ENCODE measurements around the gene TSR1. TPM values are rescaled to one million over a fixed set of nuclear protein-coding genes. Genes with fewer than 3 reads are reported as not detected.
"Not testable (repeated sequence)": the region's sequence is repeated elsewhere in the genome, so short reads cannot be mapped to it uniquely, and the experiment has no call there.

The TSR1 gene
- total RNA-seq, 1 donor from 2014 or later = 54.8 TPM

- H3K4me3 ChIP-seq (ENCODE audit: low read depth, low read length) = no peak overlapping the region
- no peak for DNase-seq (ENCODE audit: low read depth)
- no peak for TF ChIP-seq CTCF (conservative IDR thresholded peaks at IDR 0.05; ENCODE audit: low read depth, low read length)
Observed at GRCh38 chr17:2331303-2331702, 5.0 kb downstream of the TSR1 start.

- no peak for DNase-seq (ENCODE audit: low read depth)
- H3K4me3 ChIP-seq (ENCODE audit: low read depth, low read length) = no peak overlapping the region
- no peak for TF ChIP-seq CTCF (conservative IDR thresholded peaks at IDR 0.05; ENCODE audit: low read depth, low read length)
Observed at GRCh38 chr17:2323629-2324314, 12.5 kb downstream of the TSR1 start.

GRCh38 chr17:2321399-2321798, 14.9 kb downstream of the TSR1 start:
- no peak for DNase-seq (ENCODE audit: low read depth)
- no peak overlapping the region for H3K4me3 ChIP-seq (ENCODE audit: low read depth, low read length)
- TF ChIP-seq CTCF (conservative IDR thresholded peaks at IDR 0.05; ENCODE audit: low read depth, low read length) = no peak

- DNase-seq (ENCODE audit: low read depth) = no peak
- TF ChIP-seq CTCF (conservative IDR thresholded peaks at IDR 0.05; ENCODE audit: low read depth, low read length) = no peak
- H3K4me3 ChIP-seq (ENCODE audit: low read depth, low read length) = no peak overlapping the region
Observed at GRCh38 chr17:2319051-2319450, 17.2 kb downstream of the TSR1 start.

GRCh38 chr17:2317796-2318195, 18.5 kb downstream of the TSR1 start:
- no peak overlapping the region for H3K4me3 ChIP-seq (ENCODE audit: low read depth, low read length)
- DNase-seq (ENCODE audit: low read depth) = no peak
- no peak for TF ChIP-seq CTCF (conservative IDR thresholded peaks at IDR 0.05; ENCODE audit: low read depth, low read length)

- DNase-seq (ENCODE audit: low read depth); H3K4me3 ChIP-seq (ENCODE audit: low read depth, low read length): not testable (repeated sequence)
Observed at GRCh38 chr17:2316916-2317205, 19.4 kb downstream of the TSR1 start.

- no peak overlapping the region for H3K4me3 ChIP-seq (ENCODE audit: low read depth, low read length)
- DNase-seq (ENCODE audit: low read depth) = no peak
- TF ChIP-seq CTCF (conservative IDR thresholded peaks at IDR 0.05; ENCODE audit: low read depth, low read length) = no peak
Observed at GRCh38 chr17:2312736-2313135, 23.5 kb downstream of the TSR1 start.
